Raji (cell line): ENCODE measurements around the gene NOTCH2.

Experiments
- POLR2A ChIP-seq: IDR thresholded peaks from 2 replicates; pipeline ENCODE4 v1.6.1; 2011; ENCODE audit warnings: low read depth, low read length, control low read depth; ENCODE audit not compliant: insufficient read depth

Gene NOTCH2

DNA sequence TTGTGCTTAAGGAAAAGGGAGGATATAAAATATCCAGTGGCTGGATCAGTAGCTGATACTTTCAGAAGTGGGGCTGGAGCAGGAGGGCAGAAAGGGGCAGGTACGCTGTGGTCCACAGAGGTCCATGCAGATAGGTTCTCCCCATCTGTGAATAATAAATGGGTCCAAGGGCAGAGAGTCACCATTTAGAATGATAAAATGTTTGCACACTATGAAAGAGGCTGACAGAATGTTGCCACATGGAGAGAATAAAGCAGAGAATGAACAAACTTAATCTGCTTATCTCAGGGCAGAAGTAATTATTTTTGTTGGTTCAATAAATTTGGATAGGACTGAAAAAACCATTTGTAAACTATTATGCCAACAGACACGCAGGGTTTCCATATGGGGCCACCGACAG is 156.5 kb downstream of the NOTCH2 start:
- no peak for TF ChIP-seq POLR2A

DNA sequence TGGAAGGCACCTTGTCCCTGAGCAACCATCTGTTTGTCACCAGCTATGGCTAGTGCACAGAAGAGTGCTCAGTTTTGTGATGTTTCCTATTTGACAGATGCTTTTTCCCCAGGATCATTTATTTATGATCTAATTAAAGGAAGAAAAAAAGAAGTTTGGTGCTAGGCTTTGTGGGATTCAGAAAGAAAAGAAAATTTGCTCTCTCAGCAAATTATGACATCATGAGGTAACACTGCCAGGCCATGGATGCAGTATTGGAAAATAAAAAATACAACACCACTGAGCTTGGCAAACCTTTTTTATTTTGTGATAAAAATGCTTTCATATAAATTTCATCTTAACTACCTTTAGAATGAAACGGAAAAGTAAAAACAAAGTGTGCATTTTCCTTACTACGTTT is 157.7 kb downstream of the NOTCH2 start:
- TF ChIP-seq POLR2A = no peak

DNA sequence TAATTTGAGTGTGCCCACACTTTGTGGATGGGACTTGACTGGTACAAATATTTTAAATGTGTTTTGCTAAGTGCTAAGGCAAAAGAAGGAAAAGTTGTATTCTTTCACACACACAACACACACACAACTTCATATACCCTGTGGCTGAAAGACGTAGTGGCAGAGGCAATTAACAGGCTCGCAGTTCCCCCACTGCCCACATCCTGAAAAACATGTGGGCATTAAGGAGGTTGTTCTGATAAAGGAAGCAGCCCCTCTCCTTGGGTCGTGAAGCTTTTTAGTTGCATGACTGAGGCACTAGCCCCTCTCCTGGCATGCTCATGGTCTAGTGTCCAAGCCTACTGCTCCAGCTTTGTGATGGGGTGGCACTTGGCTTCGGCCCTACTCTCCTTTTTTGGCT is 158.8 kb downstream of the NOTCH2 start:
- no peak for TF ChIP-seq POLR2A

- TF ChIP-seq POLR2A = no peak
Measured at GRCh38 chr1:119909890-119910596, 159.4 kb downstream of the NOTCH2 start.

- no peak for TF ChIP-seq POLR2A
Measured at GRCh38 chr1:119908661-119909060, 160.8 kb downstream of the NOTCH2 start.

- TF ChIP-seq POLR2A = no peak
Measured at GRCh38 chr1:119906927-119907652, 162.4 kb downstream of the NOTCH2 start.

DNA sequence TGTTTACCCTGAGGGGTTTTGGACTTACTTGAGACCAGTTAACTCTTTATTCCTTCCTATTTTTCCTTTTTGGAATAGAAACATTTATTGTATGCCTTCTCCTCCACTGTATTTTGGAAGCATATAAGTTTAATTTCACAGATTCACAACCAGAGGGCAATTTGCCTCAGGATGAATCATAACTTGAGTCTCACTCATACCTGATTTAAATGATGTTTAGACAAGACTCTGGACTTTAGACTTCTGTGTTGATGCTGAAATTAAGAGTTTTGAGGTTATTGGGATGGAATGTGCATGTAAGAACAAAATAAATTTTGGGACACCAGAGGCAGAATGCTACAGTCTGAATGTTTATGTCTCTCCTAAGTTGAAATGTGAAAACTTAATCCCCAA is 166.0 kb downstream of the NOTCH2 start:
- TF ChIP-seq POLR2A = no peak

GRCh38 chr1:119902775-119903442 is 166.6 kb downstream of the NOTCH2 start:
- no peak for TF ChIP-seq POLR2A

DNA sequence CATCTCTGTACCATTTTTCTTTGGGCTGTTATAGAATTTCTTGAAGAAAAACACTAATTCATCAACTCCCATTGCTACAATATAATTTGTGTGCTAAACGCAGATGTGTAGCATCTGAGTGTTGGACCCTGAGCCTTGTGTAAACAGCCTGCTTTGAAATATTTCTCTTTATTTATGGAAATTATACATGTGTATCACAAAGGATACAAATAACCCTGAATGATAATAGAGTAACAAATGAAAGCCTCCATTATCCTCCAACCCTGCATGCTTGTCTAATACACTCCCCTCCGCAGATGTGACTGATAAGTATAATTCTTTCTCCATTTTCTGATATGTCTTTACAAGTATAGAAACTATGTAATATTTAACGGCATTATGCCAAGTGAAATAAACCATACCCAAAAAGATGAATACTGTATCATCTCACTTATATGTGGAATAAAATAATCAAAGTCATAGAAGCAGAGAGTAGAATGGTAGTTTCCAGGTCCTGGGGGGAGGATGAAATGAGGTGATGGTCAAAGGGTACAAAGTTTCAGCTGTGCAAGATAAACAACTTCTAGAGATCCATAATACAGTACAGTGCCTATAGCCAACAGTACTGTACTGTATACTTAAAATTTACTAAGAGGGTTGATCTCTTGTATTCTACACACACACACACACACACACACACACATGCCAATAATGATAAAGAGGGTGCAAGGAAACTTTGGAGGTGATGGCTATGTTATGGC is 170.3 kb downstream of the NOTCH2 start:
- TF ChIP-seq POLR2A = no peak

DNA sequence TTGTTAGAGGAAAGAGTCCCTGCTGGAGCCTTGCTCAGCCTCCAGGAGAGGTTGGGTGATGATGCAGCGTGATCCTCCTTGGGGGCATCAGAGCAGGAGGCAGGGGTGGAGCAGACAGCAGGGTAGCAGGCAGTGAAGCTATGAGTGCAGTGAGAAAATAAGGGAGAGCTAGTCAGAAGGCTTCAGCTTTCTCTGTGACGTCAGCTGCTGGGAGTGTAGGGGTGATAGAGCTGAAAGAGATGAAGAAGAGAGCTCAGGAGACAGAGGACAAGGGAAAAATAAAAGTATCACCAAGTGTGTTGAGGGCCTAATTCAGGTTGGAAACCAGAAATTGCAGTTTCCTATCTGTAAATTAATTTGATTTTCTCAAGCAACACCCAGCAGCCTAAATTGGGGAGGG is 170.9 kb downstream of the NOTCH2 start:
- TF ChIP-seq POLR2A = no peak

DNA sequence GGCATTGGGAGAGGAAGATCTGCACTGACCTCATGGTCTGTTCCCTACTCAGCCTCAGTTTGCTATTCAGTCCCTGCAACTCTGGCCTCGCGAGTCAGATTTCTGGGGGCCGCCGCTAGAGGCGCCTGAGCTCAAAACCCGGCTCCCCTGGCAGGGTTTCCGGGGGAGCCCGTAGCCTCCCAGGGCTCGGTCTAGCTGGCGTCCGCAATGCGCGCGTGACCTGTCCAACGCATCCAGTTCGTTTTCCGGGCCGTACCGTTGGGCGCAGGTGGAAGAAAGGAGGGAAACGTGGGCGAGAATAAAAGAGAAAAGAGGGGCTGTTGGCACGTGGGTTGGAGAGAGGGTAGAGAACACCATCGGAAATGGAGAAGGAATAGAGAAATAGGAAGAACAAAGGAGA is 173.2 kb downstream of the NOTCH2 start, which contains the start of gene ADAM30:
TSS of gene ADAM30 (minus strand) at position 213 of the 400 bp plus-strand sequence. CDS start at position 34, 179 bp downstream.
- no peak for TF ChIP-seq POLR2A

GRCh38 chr1:119895102-119895501 is 174.4 kb downstream of the NOTCH2 start:
- TF ChIP-seq POLR2A = no peak

DNA sequence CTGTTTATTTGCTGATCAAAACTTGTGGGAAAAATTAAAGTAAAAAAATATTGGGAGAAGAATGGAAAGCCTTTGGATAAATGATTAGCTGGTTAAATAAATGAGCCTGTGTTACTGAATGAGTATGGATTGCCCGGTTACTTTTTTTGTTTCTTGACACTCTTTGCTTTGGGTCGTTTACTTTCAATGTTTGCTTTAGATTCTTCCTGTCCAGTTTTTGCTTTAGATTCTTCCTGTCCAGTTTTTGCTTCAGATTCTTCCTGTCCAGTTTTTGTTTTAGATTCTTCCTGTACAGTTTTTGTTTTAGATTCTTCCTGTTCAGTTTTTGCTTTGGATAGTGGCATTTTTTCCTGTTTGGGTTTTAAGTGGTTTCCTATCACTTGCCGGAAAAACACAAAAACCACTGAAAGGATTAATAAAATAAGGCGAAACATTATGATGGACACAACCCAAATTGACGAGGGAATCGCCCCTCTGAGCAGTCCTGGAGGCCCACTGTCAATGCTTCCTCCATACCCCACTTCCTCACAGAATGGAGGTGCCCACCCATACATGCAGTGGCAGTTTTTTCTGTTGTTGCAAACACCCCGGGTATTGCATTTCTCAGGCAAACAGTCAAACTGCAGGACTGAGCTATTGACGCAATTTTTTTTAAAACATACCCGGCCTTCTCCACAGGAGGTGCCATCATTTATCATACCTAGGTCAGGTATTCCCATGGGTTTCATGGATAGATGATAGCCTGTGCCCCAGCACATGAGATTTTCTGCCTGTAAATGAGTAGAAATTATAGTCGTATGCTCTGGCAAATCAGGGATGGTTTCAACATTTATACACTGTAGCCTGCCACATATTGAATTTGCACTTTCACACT is 175.4 kb downstream of the NOTCH2 start:
- TF ChIP-seq POLR2A = no peak

GRCh38 chr1:119893238-119893791 is 176.1 kb downstream of the NOTCH2 start:
- TF ChIP-seq POLR2A = no peak
